CD14-positive monocyte (primary cell): ENCODE results near the gene POU3F1. TPM values are rescaled to one million over a fixed set of nuclear protein-coding genes. Genes with fewer than 3 reads are reported as not detected.

ENCODE experiments used
- DNase-seq, 3 donors: peaks; one replicate each; pipeline ENCODE4 v3.0.0-alpha.2; 2011 to 2022
- H2AFZ ChIP-seq: 2 replicates; pipeline ENCODE4 v1.6.0; 2012; ENCODE audit warnings: mild to moderate bottlenecking, low read depth, low read length, inconsistent platforms; ENCODE audit not compliant: insufficient read depth, poor library complexity, severe bottlenecking
- H3K27ac ChIP-seq, 2 donors: 1 replicate in 1 of 2; 2 replicates in 1 of 2; pipeline ENCODE4 v1.5.1; 2012 to 2013; ENCODE audit warnings: low read length in 2 of 2, control low read depth in 1 of 2, inconsistent platforms in 1 of 2, low read depth in 1 of 2, mild to moderate bottlenecking in 1 of 2
- H3K27me3 ChIP-seq, 2 donors: one replicate each; pipeline versions ENCODE4 v1.6.0 to v1.6.1; 2011 to 2013; ENCODE audit warnings: low read length in 2 of 2; ENCODE audit not compliant: control insufficient read depth in 2 of 2, insufficient read depth in 2 of 2
- H3K36me3 ChIP-seq, 2 donors: replicated peaks in 1 of 2; 1 replicate in 1 of 2; 2 replicates in 1 of 2; pipeline versions ENCODE4 v1.5.1 to v1.6.1; 2012 to 2013; ENCODE audit warnings: low read length in 2 of 2, control low read depth in 1 of 2, inconsistent platforms in 1 of 2, mild to moderate bottlenecking in 1 of 2; ENCODE audit not compliant: insufficient read depth in 2 of 2, control insufficient read depth in 1 of 2
- H3K4me1 ChIP-seq, 2 donors: 1 replicate in 1 of 2; 2 replicates in 1 of 2; pipeline versions ENCODE4 v1.5.1 to v1.6.1; 2012 to 2013; ENCODE audit warnings: low read length in 2 of 2, control low read depth in 1 of 2, inconsistent platforms in 1 of 2, mild to moderate bottlenecking in 1 of 2, moderate library complexity in 1 of 2; ENCODE audit not compliant: insufficient read depth in 2 of 2, control insufficient read depth in 1 of 2
- H3K4me2 ChIP-seq: replicated peaks from 2 replicates; pipeline ENCODE3; 2012; ENCODE audit warnings: low read length, moderate library complexity, mild to moderate bottlenecking; ENCODE audit not compliant: poor library complexity, severe bottlenecking; ENCODE audit errors: extremely low read depth
- H3K4me3 ChIP-seq, 3 experiments: fragments of 200-600 bp in 1 of 3; sonication (generic) in 1 of 3; replicated peaks in 1 of 3; 1 replicate in 2 of 3; 2 replicates in 1 of 3; pipeline ENCODE4 v1.5.1; 2011 to 2013; ENCODE audit warnings: low read length in 3 of 3, mild to moderate bottlenecking in 3 of 3, control low read depth in 2 of 3, low read depth in 2 of 3, inconsistent platforms in 1 of 3, moderate library complexity in 1 of 3
- H3K79me2 ChIP-seq: 2 replicates; pipeline ENCODE4 v1.6.0; 2012; ENCODE audit warnings: mild to moderate bottlenecking, control low read depth, inconsistent platforms, low read length, moderate library complexity; ENCODE audit not compliant: insufficient read depth
- H3K9ac ChIP-seq: 2 replicates; pipeline ENCODE4 v1.6.0; 2017; ENCODE audit warnings: low read length, mild to moderate bottlenecking; ENCODE audit not compliant: insufficient read depth, poor library complexity, severe bottlenecking
- H3K9me3 ChIP-seq, 2 donors: replicated peaks in 1 of 2; 1 replicate in 1 of 2; 2 replicates in 1 of 2; pipeline versions ENCODE4 v1.5.1 to v1.6.1; 2012 to 2013; ENCODE audit warnings: low read length in 2 of 2, control low read depth in 1 of 2; ENCODE audit not compliant: control insufficient read depth in 1 of 2, insufficient read depth in 1 of 2
- H4K20me1 ChIP-seq: 2 replicates; pipeline ENCODE4 v1.6.0; 2012; ENCODE audit warnings: mild to moderate bottlenecking, low read length, control low read depth, moderate library complexity; ENCODE audit not compliant: insufficient read depth
- H3K27ac Mint-ChIP-seq, 7 donors: one replicate each; pipeline ENCODE4 v1.8.0; 2020; ENCODE audit warnings: mild to moderate bottlenecking in 7 of 7, mixed read lengths in 7 of 7, moderate library complexity in 6 of 7, inconsistent platforms in 2 of 7
- H3K27me3 Mint-ChIP-seq, 3 donors: one replicate each; pipeline ENCODE4 v1.8.0; 2021 to 2022; ENCODE audit warnings: low read depth in 3 of 3, mild to moderate bottlenecking in 3 of 3, mixed read lengths in 3 of 3, moderate library complexity in 3 of 3, inconsistent platforms in 1 of 3
- H3K36me3 Mint-ChIP-seq, 2 donors: one replicate each; pipeline ENCODE4 v1.8.0; 2020; ENCODE audit warnings: mixed read lengths in 2 of 2, inconsistent platforms in 1 of 2, mild to moderate bottlenecking in 1 of 2
- H3K4me1 Mint-ChIP-seq: one replicate; pipeline ENCODE4 v1.8.0; 2020; ENCODE audit warnings: mild to moderate bottlenecking, mixed read lengths
- H3K4me3 Mint-ChIP-seq, 2 donors: one replicate each; pipeline ENCODE4 v1.8.0; 2020; ENCODE audit warnings: mild to moderate bottlenecking in 2 of 2, mixed read lengths in 2 of 2, moderate library complexity in 1 of 2
- H3K9me3 Mint-ChIP-seq, 7 donors: one replicate each; pipeline ENCODE4 v1.8.0; 2020 to 2022; ENCODE audit warnings: mixed read lengths in 7 of 7, mild to moderate bottlenecking in 6 of 7, moderate library complexity in 6 of 7, inconsistent platforms in 2 of 7
- WGBS: methylation state at CpG from one replicate; pipeline ENCODE4 v1.1.5; 2013; ENCODE audit warnings: missing lambda C conversion rate; ENCODE audit not compliant: insufficient coverage; 5-methylcytosine and 5-hydroxymethylcytosine counted together
- intact Hi-C, 2 donors: fragments of 100-400 bp; cut with micrococcal nuclease; formaldehyde crosslinking; loops; one replicate each; pipeline versions ENCODE4 v1.15.0 to v1.15.1; 2023
- polyA plus RNA-seq, 3 donors: library from polyadenylated mRNA; depleted of rRNA in 1 of 3; unstranded in 2 of 3; stranded (reverse) in 1 of 3; fragments of 300-500 nt in 2 of 3; fragments of >200 nt in 1 of 3; fragmentation: Illumina TruSeq in 2 of 3; gene quantifications; 1 replicate in 2 of 3; 2 replicates in 1 of 3; pipeline ENCODE4 v1.2.3, GENCODE V29; 2012 to 2021
- TF ChIP-seq, protein P1 (sequence below): fragments of 200-600 bp; IDR thresholded peaks from one replicate; pipeline ENCODE4 v1.8.0; 2022; ENCODE audit warnings: antibody characterized with exemption, mild to moderate bottlenecking

The POU3F1 gene
- polyA plus RNA-seq, 3 donors = not detected

DNA sequence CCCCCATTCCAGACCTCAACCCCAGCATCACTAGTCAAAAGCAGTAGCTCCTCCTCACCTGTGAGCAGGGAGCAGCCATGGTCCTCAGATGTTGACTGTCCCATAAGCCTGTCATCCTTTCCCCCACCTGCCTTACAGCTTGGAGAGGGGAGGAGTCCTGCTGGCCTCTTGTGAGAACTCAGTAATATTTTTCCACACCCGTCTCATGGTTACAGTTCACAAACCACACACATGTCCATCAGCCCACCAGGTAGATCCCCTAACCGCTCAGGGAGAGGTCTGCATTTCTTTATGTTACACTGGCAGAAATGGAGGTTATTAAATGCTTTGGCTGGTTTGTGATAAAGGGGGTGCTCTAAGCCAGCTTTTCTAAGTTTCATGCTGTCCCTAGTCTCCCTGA, 26.3 kb upstream of the POU3F1 start:
- no CpG with 5 or more reads among the region's 2 CpGs for WGBS
- no peak for DNase-seq

DNA sequence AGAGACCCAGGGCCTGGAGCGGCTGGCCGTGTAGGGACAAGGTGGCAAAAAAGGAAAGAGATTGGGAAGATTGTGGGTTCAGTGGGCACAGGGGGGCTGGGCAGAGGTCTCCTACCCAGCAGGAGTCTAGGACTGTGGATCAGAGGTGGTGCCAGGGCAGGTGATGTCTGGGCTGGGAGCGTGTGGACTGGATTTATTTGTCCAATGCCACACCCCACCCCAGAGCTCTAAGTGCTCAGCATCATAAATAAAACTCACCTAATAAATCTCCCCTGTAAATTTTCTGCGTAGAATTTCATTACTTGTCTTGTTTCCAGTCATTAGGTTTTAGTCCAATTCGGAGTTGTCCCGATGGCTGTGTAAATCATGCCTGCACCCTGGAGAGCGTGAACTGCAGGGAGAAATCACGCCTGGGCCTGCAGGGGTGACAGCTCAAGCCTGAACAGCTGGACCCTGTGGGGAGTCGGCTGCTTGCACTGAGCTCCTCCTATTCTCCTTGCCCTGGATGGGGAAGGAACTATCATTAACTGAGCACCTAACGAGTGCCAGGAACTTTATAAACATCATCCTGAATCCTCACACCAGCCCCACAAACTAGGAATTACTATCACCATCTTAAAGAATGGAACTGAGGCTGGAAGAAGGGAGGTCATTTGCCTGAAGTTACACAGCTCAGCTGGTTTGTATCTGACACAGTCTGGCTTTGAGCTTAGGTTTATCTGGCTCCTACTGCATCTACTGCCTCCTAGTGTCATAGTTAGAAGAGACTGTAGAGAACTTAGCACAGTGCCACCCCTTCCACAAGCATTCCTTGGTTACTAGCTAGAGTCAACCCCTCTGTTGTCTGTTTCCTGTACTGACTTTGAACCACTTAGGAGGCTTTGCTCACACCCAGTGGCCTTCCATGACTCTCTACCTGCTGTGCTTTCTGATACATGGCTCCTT, 25.0 kb upstream of the POU3F1 start:
- Histone ChIP-seq H3K4me2 (no peak overlapping the region), H3K9ac (no peak overlapping the region), H3K27me3 (peaks cover 0 to 3% of the 10 kb centered on the region in 2 donors), H3K27ac (no peak overlapping the region), H3K9me3 (no peaks in the 10 kb centered on the region), H3K79me2 (no peaks in the 10 kb centered on the region), H2AFZ (no peak overlapping the region), H3K4me3 (no peak overlapping the region), H4K20me1 (no peaks in the 10 kb centered on the region), H3K4me1 (no peaks in the 10 kb centered on the region), H3K36me3 (no peaks in the 10 kb centered on the region)
- H3K27ac Mint-ChIP-seq = no peak overlapping the region
- H3K36me3 Mint-ChIP-seq = no peaks in the 10 kb centered on the region
- TF ChIP-seq, protein P1, sequence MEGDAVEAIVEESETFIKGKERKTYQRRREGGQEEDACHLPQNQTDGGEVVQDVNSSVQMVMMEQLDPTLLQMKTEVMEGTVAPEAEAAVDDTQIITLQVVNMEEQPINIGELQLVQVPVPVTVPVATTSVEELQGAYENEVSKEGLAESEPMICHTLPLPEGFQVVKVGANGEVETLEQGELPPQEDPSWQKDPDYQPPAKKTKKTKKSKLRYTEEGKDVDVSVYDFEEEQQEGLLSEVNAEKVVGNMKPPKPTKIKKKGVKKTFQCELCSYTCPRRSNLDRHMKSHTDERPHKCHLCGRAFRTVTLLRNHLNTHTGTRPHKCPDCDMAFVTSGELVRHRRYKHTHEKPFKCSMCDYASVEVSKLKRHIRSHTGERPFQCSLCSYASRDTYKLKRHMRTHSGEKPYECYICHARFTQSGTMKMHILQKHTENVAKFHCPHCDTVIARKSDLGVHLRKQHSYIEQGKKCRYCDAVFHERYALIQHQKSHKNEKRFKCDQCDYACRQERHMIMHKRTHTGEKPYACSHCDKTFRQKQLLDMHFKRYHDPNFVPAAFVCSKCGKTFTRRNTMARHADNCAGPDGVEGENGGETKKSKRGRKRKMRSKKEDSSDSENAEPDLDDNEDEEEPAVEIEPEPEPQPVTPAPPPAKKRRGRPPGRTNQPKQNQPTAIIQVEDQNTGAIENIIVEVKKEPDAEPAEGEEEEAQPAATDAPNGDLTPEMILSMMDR = no peak
- DNase-seq = no peak
- H3K27me3 Mint-ChIP-seq = peaks cover 3 to 16% (median 12%) of the 10 kb centered on the region in 3 donors
- H3K4me1 Mint-ChIP-seq = no peaks in the 10 kb centered on the region
- no peak overlapping the region for H3K4me3 Mint-ChIP-seq
- WGBS = 84% methylated on average over 6 of the region's 10 CpGs
- H3K9me3 Mint-ChIP-seq = peaks cover 0 to 2% (median 0%) of the 10 kb centered on the region in 7 donors
- intact Hi-C loops = no loop called here

More for the DNA sequence above, 26.3 kb upstream of the POU3F1 start:
- Histone ChIP-seq H3K9ac (no peak overlapping the region), H3K4me1 (no peaks in the 10 kb centered on the region), H3K79me2 (no peaks in the 10 kb centered on the region), H3K9me3 (no peaks in the 10 kb centered on the region), H3K36me3 (no peaks in the 10 kb centered on the region), H2AFZ (no peak overlapping the region), H3K4me3 (no peak overlapping the region), H3K4me2 (no peak overlapping the region), H3K27ac (no peak overlapping the region), H4K20me1 (no peaks in the 10 kb centered on the region), H3K27me3 (peaks cover 0 to 3% of the 10 kb centered on the region in 2 donors)
- Mint-ChIP-seq H3K27me3 (peaks cover 2 to 12% (median 8%) of the 10 kb centered on the region in 3 donors), H3K4me1 (no peaks in the 10 kb centered on the region), H3K27ac (no peak overlapping the region), H3K4me3 (no peak overlapping the region), H3K9me3 (peaks cover 0 to 2% (median 0%) of the 10 kb centered on the region in 7 donors), H3K36me3 (no peaks in the 10 kb centered on the region)
- intact Hi-C loops = no loop called here
- TF ChIP-seq, protein P1 = no peak
